GM19397 (cell line): ENCODE results near the gene CFAP100.

ENCODE experiments used
- ATAC-seq: cut with Tn5 transposase; IDR thresholded peaks from one replicate; pipeline ENCODE4 v1.9.1; 2021; ENCODE audit warnings: mild to moderate bottlenecking, moderate library complexity; ENCODE audit not compliant: unreplicated experiment

CFAP100 gene

DNA sequence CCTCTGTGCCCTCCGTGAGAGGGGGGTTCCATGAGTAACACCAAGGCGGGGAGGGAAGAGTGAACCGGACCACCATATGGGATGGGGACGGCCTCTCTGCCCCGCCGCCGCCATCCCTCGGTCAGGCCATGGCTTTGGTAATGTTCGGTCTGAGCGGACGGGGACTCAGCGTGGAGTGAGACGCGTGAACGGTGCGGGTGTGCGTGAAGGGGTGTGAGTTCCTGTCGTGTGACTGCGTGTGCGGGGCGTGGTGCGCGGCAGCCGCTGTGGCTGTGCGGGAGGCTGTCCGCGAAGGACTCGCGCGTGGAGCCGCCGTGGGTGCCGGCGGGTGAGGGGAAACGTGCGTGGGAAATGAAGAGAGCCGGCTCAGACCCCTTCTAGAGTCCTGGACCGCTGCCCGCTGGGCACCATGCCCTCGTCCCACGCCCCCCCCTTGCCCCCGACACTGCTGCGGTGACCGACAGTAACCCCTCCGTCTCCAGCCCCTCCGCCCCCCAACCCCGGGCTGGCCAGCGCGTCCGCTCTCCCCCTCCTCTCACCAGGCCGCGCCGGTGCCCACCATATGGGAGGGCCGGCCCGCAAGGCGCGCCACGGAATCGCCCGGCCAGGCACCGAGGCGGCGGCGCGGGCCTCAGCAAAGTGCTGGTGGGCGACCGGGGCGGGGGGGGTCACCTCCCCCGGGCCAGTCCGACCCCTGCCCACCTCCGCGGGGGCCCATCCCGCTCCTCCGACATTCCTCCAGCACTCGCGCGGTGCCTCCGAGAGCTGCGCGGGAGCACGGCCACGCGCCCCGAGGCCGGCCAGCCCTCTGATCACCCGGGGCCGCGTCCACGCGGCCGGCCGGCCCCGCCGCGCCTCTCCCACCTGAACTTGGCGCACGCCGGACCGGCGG lies 38.1 kb upstream of the CFAP100 start:
- ATAC-seq, result no peak

DNA sequence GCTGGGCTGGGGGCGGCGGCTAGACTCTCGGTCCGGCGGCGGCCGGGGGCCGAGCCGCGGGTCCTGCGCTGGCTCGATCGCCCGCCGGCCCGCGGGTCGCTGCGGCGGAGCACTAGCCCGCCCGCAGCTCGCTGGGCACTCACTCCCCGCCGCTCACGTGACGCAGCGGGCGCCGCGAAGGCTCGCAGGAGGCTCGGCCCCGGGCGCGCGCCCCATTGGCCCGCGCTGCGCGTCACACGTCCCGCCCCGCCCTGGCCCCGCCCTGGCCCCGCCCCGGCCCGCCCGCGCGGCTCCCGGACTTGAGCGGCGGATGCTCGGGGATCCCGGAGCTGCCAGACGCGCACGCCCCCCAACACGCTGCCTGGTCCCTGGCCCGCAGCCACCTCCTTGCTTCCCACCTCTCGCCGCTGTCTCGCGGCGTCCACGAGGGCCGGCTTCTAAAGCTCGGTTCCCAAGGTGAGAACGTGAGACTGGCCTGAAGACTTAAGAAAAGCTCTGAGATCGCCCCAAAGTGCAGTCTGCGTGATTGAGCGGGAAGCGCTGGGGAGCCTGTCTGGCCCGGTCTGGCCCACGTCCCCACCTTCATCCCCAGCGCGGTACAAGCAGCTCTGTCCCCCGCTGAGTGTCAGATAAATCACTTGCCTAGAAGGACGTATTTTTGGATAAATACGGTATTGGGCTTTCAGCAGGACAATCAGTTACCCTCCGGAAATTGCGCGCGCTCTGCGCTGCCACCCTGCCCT lies 37.2 kb upstream of the CFAP100 start, which contains the start of gene KLF15:
Gene KLF15, minus strand, starts transcription at position 114 of the 743 bp plus-strand sequence. CDS start 4,486 bp downstream, outside the sequence.
- ATAC-seq, result peak; percentile 92

DNA sequence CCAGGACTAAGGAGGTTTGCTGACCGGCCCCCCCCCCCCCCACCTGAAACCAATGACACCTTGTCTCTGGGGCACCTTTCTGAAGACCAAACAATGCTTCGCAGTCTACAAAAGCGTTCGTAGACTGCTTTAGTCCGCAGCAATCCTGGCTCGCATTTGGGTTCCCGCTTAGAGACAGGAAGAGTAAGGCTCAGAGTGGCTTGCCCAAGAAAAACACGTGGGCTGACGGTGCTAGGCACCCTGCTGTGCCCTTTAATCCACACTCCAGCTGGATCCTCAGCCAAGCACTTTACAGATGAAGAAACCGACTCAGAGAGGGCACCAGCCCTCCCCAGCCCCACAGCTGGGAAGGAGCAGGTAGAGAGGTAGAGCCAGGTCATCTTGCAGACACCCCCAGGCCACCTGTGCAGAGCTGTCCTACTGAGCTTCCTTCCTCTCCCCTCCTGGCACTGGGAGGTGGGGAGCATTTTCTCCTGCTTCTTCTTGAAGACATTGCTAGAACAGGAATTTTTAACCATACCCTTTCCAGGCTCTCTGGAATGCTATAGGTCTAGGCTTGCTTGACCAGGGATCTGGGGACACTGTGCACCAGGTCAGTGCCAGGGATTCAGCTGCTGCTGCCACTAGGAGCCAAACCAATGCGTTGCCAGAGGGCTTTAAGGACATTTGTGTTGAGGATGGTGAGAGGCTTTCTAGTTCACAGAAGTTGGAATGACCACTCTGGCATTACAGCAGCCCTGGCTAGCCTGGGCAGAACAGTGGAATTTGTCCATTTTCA lies 36.5 kb upstream of the CFAP100 start:
- no peak for ATAC-seq

DNA sequence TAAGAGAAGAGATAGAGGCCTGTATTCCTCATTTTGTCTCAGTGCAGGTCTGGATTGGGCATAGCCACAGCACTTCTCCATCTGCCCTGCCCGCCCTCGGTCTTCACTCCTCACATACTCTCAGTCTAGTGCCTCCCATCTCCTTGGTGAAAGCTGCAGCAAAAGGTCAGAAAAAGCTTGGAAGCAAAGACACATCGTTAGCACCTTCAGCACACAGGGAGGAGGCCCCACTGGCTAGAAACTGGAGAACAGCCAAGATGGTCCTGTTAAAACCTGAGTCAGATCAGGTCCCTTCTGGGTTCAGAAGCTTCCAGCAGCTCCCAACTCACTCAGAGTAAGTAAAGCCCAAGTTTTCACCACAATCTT lies 35.9 kb upstream of the CFAP100 start:
- no peak for ATAC-seq

DNA sequence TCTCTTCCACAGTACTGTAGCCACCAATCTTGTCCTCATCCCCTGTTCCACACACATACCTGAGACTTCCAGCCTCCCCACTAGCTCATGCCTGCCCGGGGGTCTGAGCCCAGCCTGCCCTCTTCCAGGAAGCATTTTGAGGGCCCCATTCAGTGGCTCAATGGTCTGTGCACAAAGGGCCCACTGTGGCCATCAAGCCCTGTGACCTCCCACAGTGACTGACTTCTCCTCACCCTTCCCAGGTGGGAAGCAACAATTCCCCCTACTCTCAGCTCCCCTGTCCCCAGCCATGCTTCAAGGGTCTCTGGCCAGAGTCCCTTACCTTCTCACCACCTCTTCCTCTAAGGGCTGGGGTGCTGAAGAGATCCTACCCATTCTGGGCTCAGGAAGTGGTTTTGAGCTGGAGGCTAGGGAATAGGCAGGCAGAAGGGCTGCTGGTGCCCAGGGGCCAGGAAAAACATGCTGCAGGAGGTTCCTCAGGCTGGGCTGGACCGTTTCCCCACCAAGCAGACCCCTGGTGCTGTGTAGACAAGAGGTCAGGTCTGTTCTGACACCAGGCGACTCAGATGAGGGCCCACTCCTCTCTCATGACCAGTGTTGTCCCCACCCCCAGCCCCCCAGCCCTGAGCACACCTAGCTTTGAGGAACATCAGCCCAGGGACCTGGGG lies 34.5 kb upstream of the CFAP100 start:
- no peak for ATAC-seq

DNA sequence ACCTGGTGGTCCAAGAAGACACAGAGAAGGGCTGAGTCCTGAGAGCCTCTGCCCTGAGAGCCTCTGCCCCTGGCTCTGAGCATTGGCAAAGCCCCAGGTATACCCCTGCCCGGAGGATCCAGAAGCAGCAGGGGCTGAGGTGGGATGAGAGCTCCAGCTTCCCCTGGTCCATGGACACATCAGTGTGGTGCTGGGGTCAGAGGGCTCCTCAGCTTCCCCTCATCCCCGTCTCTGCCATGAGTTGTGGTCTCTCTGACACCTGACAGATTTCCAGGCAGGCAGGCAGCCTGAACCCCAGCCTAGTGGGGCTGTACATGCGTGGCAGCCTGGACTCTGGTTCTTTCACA lies 34.0 kb upstream of the CFAP100 start:
- ATAC-seq, result no peak

DNA sequence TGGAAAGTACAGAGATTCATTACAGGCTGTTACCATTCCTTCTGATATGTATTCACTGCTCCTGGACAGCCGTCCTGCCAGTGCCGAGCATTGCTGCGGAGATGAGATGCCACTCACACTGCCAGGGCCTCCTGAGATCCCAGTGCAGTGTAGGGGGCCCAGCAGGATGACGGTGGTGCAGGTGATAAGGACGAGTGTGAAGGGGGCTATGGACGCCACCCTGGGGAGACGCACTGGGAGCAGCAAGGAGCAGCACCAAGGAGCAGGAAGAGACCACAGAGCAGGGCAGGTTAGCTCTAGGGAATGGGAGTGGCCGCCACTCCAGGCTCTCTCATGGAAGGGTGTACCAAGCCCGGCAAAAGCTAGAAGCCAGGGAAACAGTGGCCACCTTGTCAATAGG lies 33.5 kb upstream of the CFAP100 start:
- ATAC-seq, result no peak

DNA sequence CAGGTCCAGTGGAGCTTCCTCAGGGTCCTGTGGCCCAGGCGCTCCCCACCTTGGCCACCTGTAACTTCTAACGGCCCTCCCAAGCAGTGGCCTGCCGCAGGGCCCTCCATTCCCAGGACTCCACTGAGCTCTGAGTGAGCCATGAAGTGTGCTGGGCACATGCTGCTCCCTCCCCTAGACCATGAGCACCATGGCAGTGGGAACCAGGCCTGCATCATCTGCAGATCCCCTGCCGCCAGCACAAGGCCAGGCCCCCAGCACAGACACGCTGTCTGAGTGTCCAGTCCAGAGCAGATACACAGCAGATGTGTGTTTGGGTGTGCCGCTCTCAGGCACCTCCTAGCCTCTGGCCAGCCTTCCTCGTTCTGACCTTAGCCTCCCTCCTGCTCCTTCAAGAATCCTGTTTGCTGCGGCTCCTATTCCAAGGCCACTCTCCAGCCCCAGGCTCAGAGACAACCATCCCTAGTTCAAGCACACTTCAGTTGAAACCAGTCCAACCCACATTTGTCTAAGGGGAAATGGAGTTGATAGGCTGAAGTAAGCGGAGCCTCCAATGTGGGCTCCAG lies 30.5 kb upstream of the CFAP100 start:
- no peak for ATAC-seq

DNA sequence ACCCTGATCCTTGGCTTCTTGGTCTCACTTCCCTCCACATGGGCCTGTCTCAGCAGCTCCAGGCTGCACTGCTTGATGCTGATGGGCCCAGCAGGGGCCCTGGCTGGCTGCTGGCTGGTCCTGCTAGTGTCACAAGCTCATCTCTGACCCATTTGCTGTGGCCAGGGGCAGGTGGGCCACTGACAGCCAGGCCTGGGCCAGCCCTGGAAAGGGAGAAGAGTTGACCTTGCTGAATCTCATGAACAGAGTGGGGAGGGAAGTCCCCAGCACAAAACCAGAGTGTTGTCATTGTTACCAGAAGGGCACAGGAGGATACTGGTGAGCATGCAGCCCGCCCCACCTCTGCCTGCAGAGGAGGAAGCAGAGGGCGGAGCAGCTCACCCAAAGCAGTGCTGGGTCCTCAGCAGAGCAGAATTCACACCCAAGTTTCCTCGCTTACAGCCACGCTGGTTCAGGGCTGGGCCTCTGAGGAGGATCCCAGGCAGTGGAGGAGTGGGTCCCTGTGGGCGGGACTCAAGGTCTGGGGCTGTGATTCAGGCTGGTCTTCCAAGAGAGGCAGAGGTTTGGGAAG lies 29.9 kb upstream of the CFAP100 start:
- no peak for ATAC-seq

DNA sequence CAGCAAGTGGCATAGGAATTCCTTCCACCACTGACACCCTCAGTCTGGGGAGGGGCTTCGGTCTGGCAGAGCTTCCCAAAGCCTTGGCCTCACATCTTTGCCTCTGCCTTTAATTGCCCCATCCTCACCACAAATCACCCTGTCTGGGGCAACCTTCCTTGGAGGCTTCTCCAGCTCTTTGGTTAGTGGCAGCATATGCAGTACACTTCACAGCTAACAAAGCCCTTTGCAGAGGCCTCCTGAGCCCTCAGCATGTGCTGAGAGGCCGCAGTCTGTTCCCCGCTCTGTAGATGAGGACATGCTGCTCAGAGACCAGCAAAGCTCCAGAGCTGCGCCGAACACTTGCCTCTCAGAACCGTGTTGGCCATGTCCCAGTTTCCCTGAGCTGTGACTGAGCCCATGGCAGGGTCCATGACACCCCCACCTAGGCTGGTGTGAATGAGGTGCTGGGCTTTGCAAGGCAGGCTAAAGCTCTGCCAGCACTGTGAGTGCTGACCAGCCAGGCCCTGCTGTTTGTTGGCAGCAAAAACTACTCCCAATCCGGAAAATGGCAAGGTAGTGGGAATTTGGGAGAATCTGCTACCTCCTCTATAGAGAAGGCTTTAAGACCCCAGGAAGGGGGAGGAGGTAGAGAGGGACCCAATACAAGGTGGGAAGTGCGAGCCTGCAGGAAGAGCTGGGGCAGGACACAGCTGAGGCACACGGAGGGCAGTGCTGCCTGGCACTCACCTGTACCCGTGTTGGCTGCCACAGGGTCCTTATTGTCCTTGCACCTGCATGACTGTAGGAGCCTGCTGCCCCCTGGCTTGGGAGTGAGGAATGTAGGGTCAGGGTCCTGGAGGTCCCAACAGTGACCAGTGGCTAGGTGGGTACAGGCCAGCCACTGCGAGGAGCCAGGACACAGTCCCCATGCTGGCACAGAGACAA lies 29.1 kb upstream of the CFAP100 start:
- no peak for ATAC-seq

DNA sequence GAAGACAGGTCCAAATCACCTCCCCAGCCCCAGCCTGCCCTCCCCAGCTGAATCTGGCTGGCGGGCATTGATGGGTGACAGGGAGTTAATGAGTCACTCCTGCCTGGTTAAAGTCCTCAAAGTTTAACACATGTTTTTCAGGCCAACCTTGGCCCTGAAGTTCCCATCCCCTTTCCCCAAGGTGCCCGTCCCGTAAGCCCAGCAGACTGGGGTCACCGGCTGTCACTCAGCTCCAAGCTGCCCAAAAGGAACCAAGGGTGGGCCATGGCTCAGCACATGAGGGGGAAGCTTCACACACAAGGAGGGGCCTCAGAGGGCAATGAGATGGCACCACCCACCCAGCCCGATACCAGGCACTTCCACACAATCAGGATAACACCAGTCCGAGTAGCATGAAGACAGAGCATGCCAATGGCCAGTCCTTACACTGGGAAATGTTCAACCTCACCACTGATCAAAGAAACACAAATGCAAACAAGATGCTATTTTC lies 27.3 kb upstream of the CFAP100 start:
- ATAC-seq, result no peak

DNA sequence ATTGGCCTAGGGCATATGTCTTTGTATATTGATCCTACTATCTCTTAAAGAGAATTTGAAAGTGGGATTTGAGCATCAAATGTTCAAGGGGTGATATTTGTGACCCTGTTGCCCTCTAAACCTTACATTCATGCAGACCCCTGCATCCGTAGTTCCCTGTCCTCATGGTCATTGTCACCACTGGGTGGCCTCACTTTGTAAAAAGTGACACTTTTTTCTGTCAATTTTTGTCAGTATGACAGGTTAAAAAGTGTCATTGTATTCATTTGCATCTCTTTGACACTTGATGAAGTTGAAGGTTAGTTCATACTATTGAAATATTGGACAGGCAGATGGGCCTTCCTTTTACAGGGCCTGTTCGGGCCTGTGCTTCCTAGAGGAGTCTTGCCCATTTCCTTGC lies 25.2 kb upstream of the CFAP100 start:
- no peak for ATAC-seq

DNA sequence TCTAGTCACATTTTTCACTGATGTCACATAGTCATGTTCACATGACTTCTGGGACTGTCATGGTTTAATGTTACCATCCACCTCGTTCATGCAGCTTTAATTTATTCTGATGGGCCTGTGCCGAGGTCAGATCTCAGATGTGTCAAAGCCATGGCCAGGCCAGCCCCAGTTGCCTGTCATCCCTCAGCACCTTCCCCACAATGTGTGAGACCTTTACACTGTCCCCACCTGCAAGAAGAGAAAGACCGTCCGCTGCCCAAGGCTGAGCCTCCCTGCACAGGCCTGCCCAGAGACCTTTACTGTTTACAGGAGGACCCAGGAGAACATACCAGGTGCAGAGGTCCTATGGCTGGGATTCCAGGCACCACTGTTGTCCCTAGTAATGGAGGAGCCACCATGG lies 24.7 kb upstream of the CFAP100 start:
- ATAC-seq, result no peak

DNA sequence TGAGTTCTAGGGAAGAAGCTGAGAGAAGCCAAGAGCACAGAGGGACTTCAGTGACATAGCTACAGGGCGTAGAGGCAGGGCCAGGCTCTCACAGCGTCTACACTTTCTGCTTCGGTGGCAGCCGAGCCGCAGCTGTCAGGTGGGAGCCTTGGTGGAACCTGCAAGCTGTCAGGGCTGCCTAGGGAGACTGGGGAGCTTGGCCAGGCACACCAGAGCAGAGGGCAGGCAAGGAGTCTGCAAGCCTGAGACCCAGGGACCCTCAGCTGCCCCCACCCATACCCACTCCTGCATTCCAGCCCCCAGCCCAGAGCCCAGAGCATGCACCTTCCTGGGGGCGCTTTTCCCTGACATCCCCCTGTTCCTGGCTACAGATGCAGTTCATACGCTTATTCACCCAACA lies 24.1 kb upstream of the CFAP100 start:
- no peak for ATAC-seq

DNA sequence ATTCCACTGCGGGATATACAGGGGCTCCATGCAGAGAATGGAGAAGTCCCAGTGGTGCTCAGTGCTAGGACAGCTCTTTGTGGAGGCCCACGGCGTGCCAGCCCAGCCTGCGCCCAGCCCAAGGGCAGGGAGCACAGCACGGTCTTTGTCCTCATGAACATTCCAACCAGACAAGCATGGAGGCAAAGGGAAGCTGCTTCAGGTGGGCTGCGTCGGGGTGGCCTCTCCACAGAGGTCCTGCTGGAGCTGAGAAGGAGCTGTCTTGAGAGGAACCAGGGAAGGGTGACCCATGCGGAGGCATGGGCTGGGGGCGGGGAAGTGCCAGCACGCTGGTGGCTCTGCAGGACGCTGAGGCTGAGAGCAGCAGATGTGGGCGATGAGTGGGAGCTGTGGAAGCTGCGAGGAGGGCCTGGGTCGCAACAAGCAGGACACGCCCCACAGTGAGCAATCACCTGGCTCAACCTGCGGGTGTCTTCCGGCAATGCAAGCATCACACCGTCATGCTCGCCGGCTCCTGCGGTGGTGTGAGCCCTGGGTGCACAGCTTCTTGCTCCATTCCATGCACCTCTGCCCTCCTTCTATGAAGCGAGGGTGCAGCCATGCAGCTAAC lies 23.5 kb upstream of the CFAP100 start:
- no peak for ATAC-seq

DNA sequence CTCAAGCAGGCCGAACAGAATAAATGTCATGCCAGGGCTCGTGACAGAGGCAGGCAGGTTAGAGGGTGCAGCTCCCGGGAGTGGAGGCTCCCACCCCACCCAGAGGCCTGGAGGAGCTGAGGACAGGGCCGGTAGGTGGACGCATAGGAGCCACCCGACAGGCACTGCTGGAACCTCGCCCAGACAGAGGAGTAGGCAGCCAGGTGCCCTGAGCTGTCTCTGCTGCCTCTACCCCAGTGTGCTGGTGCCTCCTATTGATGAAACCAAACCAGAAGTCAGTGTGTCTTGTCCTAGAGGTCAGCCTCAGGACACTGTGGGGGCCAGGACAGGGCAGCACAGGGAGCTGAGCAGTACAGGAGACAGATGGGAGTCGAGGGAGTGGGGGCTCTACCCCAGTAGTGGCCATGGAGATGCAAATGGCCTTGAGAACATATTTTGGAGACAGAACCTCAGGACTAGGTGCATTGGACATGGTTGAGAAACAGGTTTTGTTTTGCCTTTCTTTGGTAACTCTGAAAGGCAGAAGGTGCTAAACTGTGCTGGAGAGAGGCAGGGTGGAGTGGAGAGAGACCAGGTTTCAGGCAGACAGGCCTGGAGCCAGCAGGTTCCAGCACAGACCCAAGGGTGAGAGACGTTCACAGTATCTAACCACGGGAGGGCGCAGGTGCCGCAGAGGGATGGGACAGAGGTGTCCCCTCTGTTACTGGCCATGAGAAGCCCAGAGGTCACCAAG lies 22.1 kb upstream of the CFAP100 start:
- ATAC-seq, result no peak

DNA sequence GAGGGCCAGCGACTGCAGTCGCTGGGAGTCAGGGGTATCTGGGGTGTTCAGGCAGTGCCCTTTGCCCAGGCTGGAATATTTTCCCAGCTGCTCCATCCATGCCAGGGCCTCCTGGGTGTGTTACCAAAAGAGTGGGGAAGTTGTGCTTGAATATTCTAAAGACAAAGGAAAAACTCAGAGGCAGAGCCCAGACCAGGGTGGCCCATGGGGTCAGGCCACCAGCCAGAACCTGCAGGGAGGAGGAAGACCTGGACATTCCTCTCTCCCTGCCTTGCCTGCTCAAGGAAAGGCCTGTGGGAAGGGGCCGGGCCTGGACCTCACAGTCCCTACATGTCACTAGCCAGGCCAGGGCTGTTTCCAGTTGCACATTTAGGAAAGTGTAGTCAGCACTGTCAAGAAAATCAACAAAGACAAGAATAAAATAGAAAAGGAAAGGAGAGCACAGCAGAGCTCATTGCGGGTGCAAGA lies 21.5 kb upstream of the CFAP100 start:
- ATAC-seq, result no peak
